22Rv1 (cell line): ENCODE data around the gene GPRC5A.

ENCODE experiments used
- CTCF ChIP-seq: fragments of 450-650 bp; IDR thresholded peaks from 2 replicates; pipeline ENCODE4 v1.5.1; 2017; ENCODE audit warnings: mild to moderate bottlenecking
- ZFX ChIP-seq: fragments of 450-650 bp; IDR thresholded peaks from 2 replicates; pipeline ENCODE4 v1.6.1; 2017; ENCODE audit warnings: antibody characterized with exemption, borderline replicate concordance

GRCh38 chr12:12885096-12885792 lies 6.1 kb upstream of the GPRC5A start:
- TF ChIP-seq ZFX (no peak), CTCF (no peak)
